ENCODE results near the gene YWHAE. TPM values are rescaled to one million over a fixed set of nuclear protein-coding genes. Genes with fewer than 3 reads are reported as not detected.
A peak's percentile ranks its signal among the peaks of the same experiment; 100 is the strongest.

YWHAE gene
- total and polyA plus RNA-seq, 2 experiments from 2014 or later: 287 to 599 TPM

DNA sequence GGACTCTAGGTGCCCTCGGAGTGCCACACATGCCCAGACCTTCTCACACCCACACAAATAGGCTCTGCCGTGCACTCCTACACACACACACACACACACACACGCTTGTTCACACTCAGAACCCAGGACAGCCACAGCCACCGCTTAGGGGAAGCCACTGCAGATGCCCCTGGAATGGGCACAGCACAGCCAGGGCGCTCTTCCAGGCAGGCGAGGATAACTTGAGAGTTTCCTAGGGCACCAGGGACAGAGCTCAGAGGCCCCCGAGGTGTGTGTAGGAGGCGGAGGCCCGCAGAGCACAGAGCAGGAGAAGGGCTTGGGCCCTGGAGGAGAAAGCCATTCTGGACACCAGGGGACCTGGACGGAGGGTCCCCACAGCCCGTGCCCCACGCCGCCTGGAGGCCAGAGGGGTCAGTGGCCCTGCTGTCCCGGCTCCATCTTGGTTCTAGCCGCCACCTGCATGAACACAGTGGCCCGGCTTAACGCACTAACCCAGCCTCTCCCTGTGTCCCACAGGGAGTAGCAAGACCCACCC, 99.6 kb downstream of the YWHAE start:
- WGBS, 2 experiments (ENCODE audit: low coverage in 1 of 2, low lambda C conversion rate in 2 of 2, missing lambda C conversion rate in 2 of 2): 70 to 75% methylated on average over 12 to 17 of the region's 17 CpGs
- no peak overlapping the region for H3K27ac ChIP-seq
- in situ Hi-C loops (cut with MboI): no loop called here
- H3K9me3 ChIP-seq (ENCODE audit: low read depth): no peaks in the 10 kb centered on the region
- H3K4me3 ChIP-seq: no peak overlapping the region
- peaks cover 22% of the 10 kb centered on the region for H3K27me3 ChIP-seq (replicated peaks; ENCODE audit: insufficient read depth)
- no peaks in the 10 kb centered on the region for H3F3A ChIP-seq (ENCODE audit: insufficient read depth)
- no peak overlapping the region for H2AFZ ChIP-seq
- no peaks in the 10 kb centered on the region for H3K4me1 ChIP-seq (ENCODE audit: insufficient read depth)
- no peak for DNase-seq
- no peaks in the 10 kb centered on the region for H3K9me2 ChIP-seq (ENCODE audit: insufficient read depth)
- no peaks in the 10 kb centered on the region for H3K36me3 ChIP-seq (ENCODE audit: low read depth)
- no peak overlapping the region for H3K4me2 ChIP-seq (ENCODE audit: unreplicated experiment)
- no peak overlapping the region for H3K9ac ChIP-seq
- no peaks in the 10 kb centered on the region for H4K20me1 ChIP-seq (ENCODE audit: insufficient read depth)
- H3K79me2 ChIP-seq (ENCODE audit: insufficient read depth): no peaks in the 10 kb centered on the region
- no peak for TF ChIP-seq EZH2phosphoT487 (IDR thresholded peaks at IDR 0.05; ENCODE audit: insufficient read depth, low read depth)
- TF ChIP-seq EZH2 (IDR thresholded peaks at IDR 0.05; ENCODE audit: insufficient read depth, poor library complexity, severe bottlenecking): no peak

DNA sequence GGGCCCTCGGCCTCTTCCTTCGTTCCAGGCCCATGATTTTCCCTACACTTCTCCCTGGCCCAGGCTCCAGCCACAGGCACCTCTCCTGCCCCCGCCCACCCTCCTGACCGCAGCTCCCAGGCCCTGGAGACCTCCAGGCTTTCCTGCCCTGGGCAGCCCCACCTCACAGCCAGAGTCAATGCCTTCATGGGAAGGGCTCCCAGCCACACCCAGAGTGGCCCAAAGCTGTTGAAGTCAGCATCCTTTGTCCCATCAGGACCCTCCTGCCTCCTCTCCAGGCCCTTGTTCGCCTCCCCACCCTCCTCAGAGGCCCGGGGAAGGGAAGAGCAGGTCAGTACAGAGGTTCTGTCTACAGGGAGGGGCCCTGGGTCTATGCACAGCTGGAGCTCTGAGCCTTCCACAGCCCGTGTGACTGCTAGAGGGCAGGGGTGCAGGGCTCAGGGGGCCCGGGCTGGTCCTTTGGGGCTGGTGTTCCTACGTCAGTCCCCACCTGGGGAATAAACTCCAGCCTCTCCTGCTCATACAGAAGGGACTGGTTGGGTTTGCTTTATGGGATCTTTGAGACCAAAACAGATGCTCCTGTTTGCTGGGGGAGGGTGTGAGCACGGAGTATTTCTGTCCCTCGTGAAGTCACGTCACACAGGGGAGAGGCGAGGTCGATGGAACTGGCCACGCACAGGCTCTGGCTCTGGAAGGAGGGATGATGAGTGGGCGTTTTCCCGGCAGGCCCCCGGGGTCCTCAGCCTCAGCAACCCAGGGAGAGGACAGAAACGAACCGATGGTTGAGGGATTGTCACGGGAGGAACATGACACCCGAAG, 100.3 kb downstream of the YWHAE start:
- TF ChIP-seq EZH2 (IDR thresholded peaks at IDR 0.05; ENCODE audit: insufficient read depth, poor library complexity, severe bottlenecking) (no peak), EZH2phosphoT487 (IDR thresholded peaks at IDR 0.05; ENCODE audit: insufficient read depth, low read depth) (no peak)
- H2AFZ ChIP-seq: no peak overlapping the region
- H3F3A ChIP-seq (ENCODE audit: insufficient read depth): no peaks in the 10 kb centered on the region
- no peaks in the 10 kb centered on the region for H3K4me1 ChIP-seq (ENCODE audit: insufficient read depth)
- H3K27ac ChIP-seq: no peak overlapping the region
- WGBS, 2 experiments (ENCODE audit: low coverage in 1 of 2, low lambda C conversion rate in 2 of 2, missing lambda C conversion rate in 2 of 2): 69 to 74% methylated on average over 21 of the region's 22 CpGs
- H3K9ac ChIP-seq: no peak overlapping the region
- no peaks in the 10 kb centered on the region for H3K36me3 ChIP-seq (ENCODE audit: low read depth)
- no peaks in the 10 kb centered on the region for H3K9me3 ChIP-seq (ENCODE audit: low read depth)
- in situ Hi-C loops (cut with MboI): no loop called here
- H4K20me1 ChIP-seq (ENCODE audit: insufficient read depth): no peaks in the 10 kb centered on the region
- no peaks in the 10 kb centered on the region for H3K79me2 ChIP-seq (ENCODE audit: insufficient read depth)
- no peak for DNase-seq
- H3K4me3 ChIP-seq: no peak overlapping the region
- H3K4me2 ChIP-seq (ENCODE audit: unreplicated experiment): no peak overlapping the region
- no peaks in the 10 kb centered on the region for H3K9me2 ChIP-seq (ENCODE audit: insufficient read depth)
- H3K27me3 ChIP-seq (replicated peaks; ENCODE audit: insufficient read depth): peaks cover 22% of the 10 kb centered on the region

DNA sequence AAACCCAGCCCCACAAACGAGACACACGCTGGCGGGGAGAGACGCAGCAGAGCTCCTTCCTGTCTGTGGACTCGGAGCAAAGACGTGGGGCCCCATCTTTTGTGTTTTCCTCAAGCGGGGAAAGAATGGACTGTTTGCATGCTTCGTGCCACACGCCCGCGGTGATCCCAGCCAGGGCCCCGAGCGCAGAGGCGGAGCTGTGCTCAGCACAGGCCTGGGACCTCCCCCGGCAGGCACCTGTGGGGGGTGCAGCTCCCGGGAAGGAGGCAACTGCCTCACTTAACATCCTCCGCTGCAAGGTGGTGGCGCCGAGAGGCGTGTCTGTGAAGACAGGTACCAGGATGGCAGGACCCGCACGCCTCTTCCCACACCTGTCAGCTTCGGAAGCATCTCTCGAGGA, 101.4 kb downstream of the YWHAE start:
- Histone ChIP-seq H3K36me3 (ENCODE audit: low read depth) (no peaks in the 10 kb centered on the region), H2AFZ (peak overlapping the region; percentile 54; the same call in 1 of the 2 replicates), H3K4me3 (peak overlapping the region; percentile 38; the same call in 1 of the 2 replicates), H3K9me2 (ENCODE audit: insufficient read depth) (no peaks in the 10 kb centered on the region), H3K79me2 (ENCODE audit: insufficient read depth) (no peaks in the 10 kb centered on the region), H3K9ac (no peak overlapping the region), H3F3A (ENCODE audit: insufficient read depth) (no peaks in the 10 kb centered on the region), H3K4me2 (ENCODE audit: unreplicated experiment) (peak overlapping the region; percentile 62), H3K27me3 (replicated peaks; ENCODE audit: insufficient read depth) (peaks cover 22% of the 10 kb centered on the region), H3K4me1 (ENCODE audit: insufficient read depth) (no peaks in the 10 kb centered on the region), H4K20me1 (ENCODE audit: insufficient read depth) (no peaks in the 10 kb centered on the region), H3K9me3 (ENCODE audit: low read depth) (no peaks in the 10 kb centered on the region), H3K27ac (no peak overlapping the region)
- peak; percentile 44 for DNase-seq
- 11 to 12% methylated on average over 23 to 24 of the region's 24 CpGs for WGBS, 2 experiments (ENCODE audit: low coverage in 1 of 2, low lambda C conversion rate in 2 of 2, missing lambda C conversion rate in 2 of 2)
- in situ Hi-C loops (cut with MboI): no loop called here
- TF ChIP-seq EZH2 (IDR thresholded peaks at IDR 0.05; ENCODE audit: insufficient read depth, poor library complexity, severe bottlenecking): no peak
- TF ChIP-seq EZH2phosphoT487 (IDR thresholded peaks at IDR 0.05; ENCODE audit: insufficient read depth, low read depth): no peak

Small RNAs within 50 kb of the gene (small RNA-seq; reads per million reads assigned to genes)
- not detected for gene AC032044.2 (ENCODE audit: low read depth, low replicate concordance)

Other genes starting within 250 kb of the YWHAE start
- gene ABR, start 220.2 kb downstream of the YWHAE start, total RNA-seq (2014; rRNA removed; shearing (Covaris generic)): 31.0 and 38.2 TPM in 2 replicates
- gene ABR, start 220.2 kb downstream of the YWHAE start, polyA plus RNA-seq (2016; fragmentation: Nextera tagmentation; extraction: Ambion mirVana): 24.4 and 26.7 TPM in 2 replicates
- gene BHLHA9, start 129.8 kb downstream of the YWHAE start, total RNA-seq (2014; rRNA removed; shearing (Covaris generic)): not detected in 2 replicates
- gene BHLHA9, start 129.8 kb downstream of the YWHAE start, polyA plus RNA-seq (2016; fragmentation: Nextera tagmentation; extraction: Ambion mirVana): not detected in 2 replicates
- gene TRARG1, start 120.6 kb downstream of the YWHAE start, total RNA-seq (2014; rRNA removed; shearing (Covaris generic)): not detected in 2 replicates
- not detected in 2 replicates for gene TRARG1, start 120.6 kb downstream of the YWHAE start, polyA plus RNA-seq (2016; fragmentation: Nextera tagmentation; extraction: Ambion mirVana)
- gene CRK, start 56.0 kb upstream of the YWHAE start, total RNA-seq (2014; rRNA removed; shearing (Covaris generic)): 113 and 117 TPM in 2 replicates
- gene CRK, start 56.0 kb upstream of the YWHAE start, polyA plus RNA-seq (2016; fragmentation: Nextera tagmentation; extraction: Ambion mirVana): 86.0 and 93.6 TPM in 2 replicates
- gene MYO1C, start 92.5 kb upstream of the YWHAE start, total RNA-seq (2014; rRNA removed; shearing (Covaris generic)): 206 and 218 TPM in 2 replicates
- gene MYO1C, start 92.5 kb upstream of the YWHAE start, polyA plus RNA-seq (2016; fragmentation: Nextera tagmentation; extraction: Ambion mirVana): 196 and 197 TPM in 2 replicates
- 42.3 and 57.8 TPM in 2 replicates for gene INPP5K, start 116.4 kb upstream of the YWHAE start, total RNA-seq (2014; rRNA removed; shearing (Covaris generic))
- 36.1 and 37.5 TPM in 2 replicates for gene INPP5K, start 116.4 kb upstream of the YWHAE start, polyA plus RNA-seq (2016; fragmentation: Nextera tagmentation; extraction: Ambion mirVana)
- gene PITPNA, start 162.6 kb upstream of the YWHAE start, total RNA-seq (2014; rRNA removed; shearing (Covaris generic)): 19.1 and 34.3 TPM in 2 replicates
- gene PITPNA, start 162.6 kb upstream of the YWHAE start, polyA plus RNA-seq (2016; fragmentation: Nextera tagmentation; extraction: Ambion mirVana): 31.6 and 34.6 TPM in 2 replicates
- 8.6 and 9.1 TPM in 2 replicates for gene SLC43A2, start 228.6 kb upstream of the YWHAE start, total RNA-seq (2014; rRNA removed; shearing (Covaris generic))
- gene SLC43A2, start 228.6 kb upstream of the YWHAE start, polyA plus RNA-seq (2016; fragmentation: Nextera tagmentation; extraction: Ambion mirVana): 6.0 and 6.6 TPM in 2 replicates
- gene SCARF1, start 245.5 kb upstream of the YWHAE start, total RNA-seq (2014; rRNA removed; shearing (Covaris generic)): 0.25 TPM in 1 of 2 replicates, not detected in the other
- 0.14 TPM in 1 of 2 replicates, not detected in the other for gene SCARF1, start 245.5 kb upstream of the YWHAE start, polyA plus RNA-seq (2016; fragmentation: Nextera tagmentation; extraction: Ambion mirVana)
- gene RILP, start 249.6 kb upstream of the YWHAE start, total RNA-seq (2014; rRNA removed; shearing (Covaris generic)): 6.4 and 27.6 TPM in 2 replicates
- 4.4 and 6.5 TPM in 2 replicates for gene RILP, start 249.6 kb upstream of the YWHAE start, polyA plus RNA-seq (2016; fragmentation: Nextera tagmentation; extraction: Ambion mirVana)

Data from GM23248 (cell line).